Panc1 (cell line): ENCODE data around the gene SAMHD1. TPM values are rescaled to one million over a fixed set of nuclear protein-coding genes. Genes with fewer than 3 reads are reported as not detected.

ENCODE experiments used
- ATAC-seq: fragments of 200-7000 bp; cut with Tn5 transposase; 2 replicates; pipeline ENCODE4 v1.9.1; 2020; ENCODE audit warnings: mild to moderate bottlenecking, moderate library complexity
- BruUV-seq: library from RNA; stranded (reverse); fragments of 400-500 nt; replicated peaks from 2 replicates; lab custom pipeline; 2021; lab: Mats Ljungman, UMichigan
- CTCF ChIA-PET: fragments of 300-600 bp; sonication (Branson Sonifier 250); formaldehyde crosslinking; loops from one replicate; lab custom pipeline; 2022; ENCODE audit warnings: antibody characterized with exemption; lab: Charles Lee
- POLR2A ChIA-PET: fragments of 300-600 bp; sonication (Branson Sonifier 250); formaldehyde crosslinking; loops from one replicate; lab custom pipeline; 2022; ENCODE audit warnings: antibody characterized with exemption; lab: Charles Lee
- DNase-seq: peaks from one replicate; pipeline ENCODE4 v3.0.0-alpha.2; 2010; ENCODE audit warnings: low read depth, low spot score
- H3K27ac ChIP-seq: 2 replicates; pipeline ENCODE4 v1.5.1; 2011; ENCODE audit warnings: mild to moderate bottlenecking, low read length, inconsistent platforms
- H3K27me3 ChIP-seq: fragments of 200-500 bp; sonication (Bioruptor generic); 2 replicates; pipeline ENCODE4 v1.6.0; 2014; ENCODE audit warnings: low read length, inconsistent platforms; ENCODE audit not compliant: control insufficient read depth, insufficient read depth
- H3K36me3 ChIP-seq: fragments of 200-500 bp; sonication (Bioruptor generic); 2 replicates; pipeline ENCODE4 v1.5.1; 2014; ENCODE audit warnings: inconsistent platforms, mild to moderate bottlenecking, low read length, moderate library complexity; ENCODE audit not compliant: control insufficient read depth, insufficient read depth
- H3K4me1 ChIP-seq: 2 replicates; pipeline ENCODE4 v1.5.1; 2011; ENCODE audit warnings: inconsistent platforms, mild to moderate bottlenecking, low read length, moderate library complexity; ENCODE audit not compliant: control insufficient read depth, insufficient read depth
- H3K4me3 ChIP-seq, 2 experiments: 2 replicates each; pipeline ENCODE4 v1.5.1; 2011 to 2012; ENCODE audit warnings: low read depth in 2 of 2, low read length in 2 of 2, mild to moderate bottlenecking in 2 of 2, inconsistent platforms in 1 of 2, moderate library complexity in 1 of 2
- H3K9me3 ChIP-seq: fragments of 200-500 bp; sonication (Bioruptor generic); 2 replicates; pipeline ENCODE4 v1.5.1; 2014; ENCODE audit warnings: low read depth, mild to moderate bottlenecking, inconsistent platforms, low read length, moderate library complexity; ENCODE audit not compliant: control insufficient read depth, insufficient read depth
- POLR2AphosphoS5 ChIP-seq: IDR thresholded peaks from 2 replicates; pipeline ENCODE4 v1.6.1; 2012; ENCODE audit warnings: mild to moderate bottlenecking, low read depth, low read length, moderate library complexity
- REST ChIP-seq, 2 experiments: IDR thresholded peaks; 2 replicates each; pipeline ENCODE4 v1.6.1; 2011 to 2012; ENCODE audit warnings: low read depth in 2 of 2, control low read depth in 1 of 2, low read length in 1 of 2, mild to moderate bottlenecking in 1 of 2, moderate library complexity in 1 of 2; ENCODE audit not compliant: insufficient read depth in 1 of 2
- SIN3A ChIP-seq: IDR thresholded peaks from 2 replicates; pipeline ENCODE4 v1.6.1; 2012; ENCODE audit warnings: low read depth, mild to moderate bottlenecking, low read length, moderate library complexity, borderline replicate concordance; ENCODE audit not compliant: insufficient read depth
- TCF7L2 ChIP-seq: IDR thresholded peaks from 2 replicates; pipeline ENCODE4 v1.6.1; 2011; ENCODE audit warnings: mild to moderate bottlenecking, low read depth, low read length, inconsistent platforms
- in situ Hi-C: cut with HindIII; loops from 2 replicates; pipeline ENCODE4 v1.10.0; 2016; ENCODE audit warnings: low sequenced_read_pairs, low pct_unique_long_range_greater_than_20kb
- intact Hi-C: fragments of 100-400 bp; cut with micrococcal nuclease; formaldehyde crosslinking; loops from one replicate; pipeline ENCODE4 v1.10.0; 2022; ENCODE audit not compliant: unreplicated experiment
- total RNA-seq: library from RNA; stranded (reverse); gene quantifications from one replicate; pipeline ENCODE4 v1.2.1, GENCODE V29; 2021; ENCODE audit not compliant: unreplicated experiment
- TF ChIP-seq, protein P1 (sequence below): fragments of 450-650 bp; IDR thresholded peaks from 2 replicates; pipeline ENCODE4 v1.5.1; 2017; ENCODE audit warnings: mild to moderate bottlenecking

SAMHD1 gene
- total RNA-seq, 1 experiment from 2014 or later, result 16.8 TPM

DNA sequence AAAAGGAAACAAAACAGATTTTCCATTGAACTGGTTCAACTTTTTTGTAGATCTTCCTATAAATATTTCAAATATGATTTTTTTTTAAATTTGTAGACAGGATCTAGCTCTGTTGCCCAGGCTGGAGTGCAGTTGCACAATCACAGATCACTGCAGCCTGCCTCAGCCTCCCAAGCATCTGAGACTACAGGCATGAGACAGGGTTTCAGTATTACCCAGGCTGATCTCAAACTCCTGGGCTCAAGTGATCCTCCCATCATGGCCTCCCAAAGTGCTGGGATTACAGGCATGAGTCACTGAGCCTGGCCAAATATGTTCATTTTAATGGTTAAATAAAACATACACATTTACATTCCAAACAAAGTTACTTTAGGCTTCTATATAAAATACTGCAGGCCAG is 33.6 kb downstream of the SAMHD1 start:
- Histone ChIP-seq H3K4me1 (no peaks in the 10 kb centered on the region), H3K9me3 (no peaks in the 10 kb centered on the region), H3K4me3 (no peak overlapping the region), H3K36me3 (no peaks in the 10 kb centered on the region), H3K27ac (no peak overlapping the region), H3K27me3 (no peaks in the 10 kb centered on the region)
- ATAC-seq (no peak), DNase-seq (no peak)
- TF ChIP-seq REST (IDR thresholded peaks at IDR 0.05; ENCODE audit: insufficient read depth in 1 of 2, low read depth in 2 of 2, low read length in 1 of 2) (no peak), TCF7L2 (no peak), SIN3A (no peak), POLR2AphosphoS5 (no peak)
- TF ChIP-seq, protein P1, sequence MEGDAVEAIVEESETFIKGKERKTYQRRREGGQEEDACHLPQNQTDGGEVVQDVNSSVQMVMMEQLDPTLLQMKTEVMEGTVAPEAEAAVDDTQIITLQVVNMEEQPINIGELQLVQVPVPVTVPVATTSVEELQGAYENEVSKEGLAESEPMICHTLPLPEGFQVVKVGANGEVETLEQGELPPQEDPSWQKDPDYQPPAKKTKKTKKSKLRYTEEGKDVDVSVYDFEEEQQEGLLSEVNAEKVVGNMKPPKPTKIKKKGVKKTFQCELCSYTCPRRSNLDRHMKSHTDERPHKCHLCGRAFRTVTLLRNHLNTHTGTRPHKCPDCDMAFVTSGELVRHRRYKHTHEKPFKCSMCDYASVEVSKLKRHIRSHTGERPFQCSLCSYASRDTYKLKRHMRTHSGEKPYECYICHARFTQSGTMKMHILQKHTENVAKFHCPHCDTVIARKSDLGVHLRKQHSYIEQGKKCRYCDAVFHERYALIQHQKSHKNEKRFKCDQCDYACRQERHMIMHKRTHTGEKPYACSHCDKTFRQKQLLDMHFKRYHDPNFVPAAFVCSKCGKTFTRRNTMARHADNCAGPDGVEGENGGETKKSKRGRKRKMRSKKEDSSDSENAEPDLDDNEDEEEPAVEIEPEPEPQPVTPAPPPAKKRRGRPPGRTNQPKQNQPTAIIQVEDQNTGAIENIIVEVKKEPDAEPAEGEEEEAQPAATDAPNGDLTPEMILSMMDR, result no peak
- no TSS peak for BruUV-seq
- POLR2A ChIA-PET, result no interaction called here
- in situ Hi-C loops (no loop called here), intact Hi-C loops (no loop called here)
- CTCF ChIA-PET, result interaction anchor here (0.7 to 0.8 kb wide), 2 partner anchors 13 to 278 kb away, joined by 3 to 4 read pairs; no protein-coding TSS in a partner anchor

DNA sequence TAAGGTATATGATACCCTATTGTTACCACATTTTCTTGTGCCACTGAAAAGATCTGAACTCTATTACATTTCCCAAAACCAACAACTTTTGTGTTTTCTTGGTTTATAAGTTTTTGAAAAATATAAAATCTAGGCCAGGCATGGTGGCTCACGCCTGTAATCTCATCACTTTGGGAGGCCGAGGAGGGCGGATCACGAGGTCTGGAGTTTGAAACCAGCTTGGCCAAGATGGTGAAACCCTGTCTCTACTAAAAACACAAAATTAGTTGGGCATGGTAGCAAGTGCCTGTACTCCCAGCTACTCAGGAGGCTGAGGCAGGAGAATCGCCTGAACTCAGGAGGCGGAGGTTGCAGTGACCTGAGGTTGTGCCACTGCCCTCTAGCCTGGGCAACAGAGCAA is 34.3 kb downstream of the SAMHD1 start:
- Histone ChIP-seq H3K27ac (no peak overlapping the region), H3K4me1 (no peaks in the 10 kb centered on the region), H3K9me3 (no peaks in the 10 kb centered on the region), H3K36me3 (no peaks in the 10 kb centered on the region), H3K4me3 (no peak overlapping the region), H3K27me3 (no peaks in the 10 kb centered on the region)
- intact Hi-C loops, result no loop called here
- in situ Hi-C loops, result no loop called here
- ChIA-PET POLR2A (no interaction called here), CTCF (interaction anchor here (0.8 kb wide), 1 partner anchor 14 kb away, joined by 4 read pairs; no protein-coding TSS in a partner anchor)
- BruUV-seq, result no TSS peak
- TF ChIP-seq TCF7L2, result no peak
- TF ChIP-seq REST (IDR thresholded peaks at IDR 0.05; ENCODE audit: insufficient read depth in 1 of 2, low read depth in 2 of 2, low read length in 1 of 2), result no peak
- TF ChIP-seq SIN3A, result no peak
- TF ChIP-seq, protein P1, result no peak
- no peak for TF ChIP-seq POLR2AphosphoS5
- ATAC-seq, result no peak
- DNase-seq, result no peak
